HG02943 (cell line): Measurements from ENCODE around the gene AHCYL2.
"Not testable (repeated sequence)": the region's sequence is repeated elsewhere in the genome, so short reads cannot be mapped to it uniquely, and the experiment has no call there.

Source experiments
- ATAC-seq: cut with Tn5 transposase; IDR thresholded peaks from one replicate; pipeline ENCODE4 v1.9.1; 2021; ENCODE audit warnings: mild to moderate bottlenecking, low read depth, moderate library complexity; ENCODE audit not compliant: unreplicated experiment

Gene AHCYL2

GRCh38 chr7:129281163-129281562, 56.3 kb downstream of the AHCYL2 start:
- no peak for ATAC-seq

- no peak for ATAC-seq
Observed at GRCh38 chr7:129282865-129283264, 58.0 kb downstream of the AHCYL2 start.

GRCh38 chr7:129283936-129284335, 59.1 kb downstream of the AHCYL2 start:
- ATAC-seq, result no peak

GRCh38 chr7:129285111-129285510, 60.3 kb downstream of the AHCYL2 start:
- ATAC-seq, result no peak

GRCh38 chr7:129292861-129293260, 68.0 kb downstream of the AHCYL2 start:
- ATAC-seq, result no peak

- ATAC-seq, result no peak
Observed at GRCh38 chr7:129295015-129295423, 70.2 kb downstream of the AHCYL2 start.

GRCh38 chr7:129298268-129298893, 73.6 kb downstream of the AHCYL2 start:
- ATAC-seq, result no peak

- ATAC-seq, result no peak
Observed at GRCh38 chr7:129299889-129300288, 75.1 kb downstream of the AHCYL2 start.

GRCh38 chr7:129300299-129300698, 75.5 kb downstream of the AHCYL2 start:
- not testable (repeated sequence) for ATAC-seq

- ATAC-seq, result no peak
Observed at GRCh38 chr7:129307592-129307991, 82.8 kb downstream of the AHCYL2 start.

GRCh38 chr7:129308047-129308446, 83.2 kb downstream of the AHCYL2 start:
- ATAC-seq, result no peak

GRCh38 chr7:129311429-129311828, 86.6 kb downstream of the AHCYL2 start:
- ATAC-seq, result no peak

GRCh38 chr7:129313282-129313681, 88.5 kb downstream of the AHCYL2 start:
- no peak for ATAC-seq

- ATAC-seq, result no peak
Observed at GRCh38 chr7:129315960-129316359, 91.1 kb downstream of the AHCYL2 start.

GRCh38 chr7:129317450-129317849, 92.6 kb downstream of the AHCYL2 start:
- no peak for ATAC-seq

- no peak for ATAC-seq
Observed at GRCh38 chr7:129327076-129327475, 102.2 kb downstream of the AHCYL2 start.

- ATAC-seq, result no peak
Observed at GRCh38 chr7:129332254-129333035, 107.6 kb downstream of the AHCYL2 start.

- no peak for ATAC-seq
Observed at GRCh38 chr7:129334473-129334872, 109.6 kb downstream of the AHCYL2 start.

- no peak for ATAC-seq
Observed at GRCh38 chr7:129338450-129338849, 113.6 kb downstream of the AHCYL2 start.

- no peak for ATAC-seq
Observed at GRCh38 chr7:129341212-129341611, 116.4 kb downstream of the AHCYL2 start.

GRCh38 chr7:129341816-129342806, 117.3 kb downstream of the AHCYL2 start:
- ATAC-seq, result no peak
